T47D (cell line): ENCODE measurements around the gene GGA1.
A peak's percentile ranks its signal among the peaks of the same experiment; 100 is the strongest.

Experiments used
- DNase-seq, 2 experiments: peaks; one replicate each; pipeline versions ENCODE4 v3.0.0 to v3.0.0-alpha.2; 2011 to 2012; ENCODE audit warnings: low read depth in 1 of 2, low spot score in 1 of 2
- JUND ChIP-seq: IDR thresholded peaks from 2 replicates; pipeline ENCODE4 v1.6.1; 2012; ENCODE audit warnings: low read depth
- in situ Hi-C: cut with HindIII; loops from 2 replicates; pipeline ENCODE4 v1.10.0; 2016; ENCODE audit warnings: low sequenced_read_pairs, low pct_unique_long_range_greater_than_20kb

The GGA1 gene

GRCh38 chr22:37621352-37621860, 12.8 kb downstream of the GGA1 start:
- no peak for DNase-seq
- TF ChIP-seq JUND: no peak
- in situ Hi-C loops: no loop called here

GRCh38 chr22:37623075-37624016, 14.7 kb downstream of the GGA1 start:
- in situ Hi-C loops: no loop called here
- peak; percentile 49 to 52 for DNase-seq
- TF ChIP-seq JUND: no peak

- no peak for DNase-seq
- no peak for TF ChIP-seq JUND
- in situ Hi-C loops: no loop called here
Measured at GRCh38 chr22:37624017-37624365, 15.4 kb downstream of the GGA1 start.

- no peak for TF ChIP-seq JUND
- DNase-seq: no peak
- in situ Hi-C loops: no loop called here
Measured at GRCh38 chr22:37624876-37625275, 16.2 kb downstream of the GGA1 start.

GRCh38 chr22:37625737-37626136, 17.1 kb downstream of the GGA1 start:
- no peak for TF ChIP-seq JUND
- in situ Hi-C loops: no loop called here
- no peak for DNase-seq

GRCh38 chr22:37626144-37626543, 17.5 kb downstream of the GGA1 start:
- DNase-seq: no peak
- TF ChIP-seq JUND: no peak
- in situ Hi-C loops: no loop called here

GRCh38 chr22:37626556-37627075, 18.0 kb downstream of the GGA1 start:
- DNase-seq: no peak
- in situ Hi-C loops: no loop called here
- TF ChIP-seq JUND: no peak

- no peak for DNase-seq
- TF ChIP-seq JUND: no peak
- in situ Hi-C loops: no loop called here
Measured at GRCh38 chr22:37627121-37627520, 18.5 kb downstream of the GGA1 start.

GRCh38 chr22:37627545-37627944, 18.9 kb downstream of the GGA1 start:
- no peak for DNase-seq
- TF ChIP-seq JUND: no peak
- in situ Hi-C loops: no loop called here

- no peak for DNase-seq
- in situ Hi-C loops: no loop called here
Measured at GRCh38 chr22:37628830-37629229, 20.2 kb downstream of the GGA1 start.

GRCh38 chr22:37629928-37630327, 21.3 kb downstream of the GGA1 start:
- no peak for DNase-seq
- no peak for TF ChIP-seq JUND
- in situ Hi-C loops: no loop called here

More at GRCh38 chr22:37628830-37629229, 20.2 kb downstream of the GGA1 start:
- no peak for TF ChIP-seq JUND

- no peak for DNase-seq
- in situ Hi-C loops: no loop called here
- TF ChIP-seq JUND: no peak
Measured at GRCh38 chr22:37630839-37631435, 22.3 kb downstream of the GGA1 start.
